Stimulated activated naive CD8-positive, alpha-beta T cell treated with anti-CD3 and anti-CD28 coated beads, Interleukin-15, amount 100 ng/mL, for 72 hours (primary cell): Measurements from ENCODE around the gene GLS2.
"Not testable (repeated sequence)": the region's sequence is repeated elsewhere in the genome, so short reads cannot be mapped to it uniquely, and the experiment has no call there.

Experiments
- ATAC-seq: fragments of 150-1000 bp; cut with Tn5 transposase; 2 replicates; pipeline ENCODE4 v1.10.0; 2021; ENCODE audit warnings: mild to moderate bottlenecking, moderate library complexity
- DNase-seq, 2 donors: peaks; one replicate each; pipeline ENCODE4 v3.0.0; 2021 to 2022
- H3K27ac Mint-ChIP-seq, 2 donors: one replicate each; pipeline ENCODE4 v1.8.0; 2022; ENCODE audit warnings: mild to moderate bottlenecking in 2 of 2, mixed read lengths in 2 of 2, moderate library complexity in 2 of 2
- H3K27me3 Mint-ChIP-seq: one replicate; pipeline ENCODE4 v1.8.0; 2022; ENCODE audit warnings: mixed read lengths
- H3K4me1 Mint-ChIP-seq: one replicate; pipeline ENCODE4 v1.8.0; 2022; ENCODE audit warnings: mild to moderate bottlenecking, mixed read lengths
- H3K4me3 Mint-ChIP-seq, 2 donors: one replicate each; pipeline ENCODE4 v1.8.0; 2022; ENCODE audit warnings: mild to moderate bottlenecking in 2 of 2, mixed read lengths in 2 of 2, moderate library complexity in 1 of 2
- H3K9me3 Mint-ChIP-seq, 2 donors: one replicate each; pipeline ENCODE4 v1.8.0; 2022; ENCODE audit warnings: mixed read lengths in 2 of 2

GLS2 gene

GRCh38 chr12:56488041-56488955, at the start of gene GLS2:
Gene GLS2 (minus strand): TSS chr12:56488161. CDS start chr12:56488118, 43 bp downstream.
- H3K4me3 Mint-ChIP-seq: peak within 1 kb of the TSS; percentile 87 to 96
- H3K27me3 Mint-ChIP-seq: peaks cover 51% of the 10 kb centered on the region
- ATAC-seq (peak; percentile 96), DNase-seq (peak; percentile 59 to 75)
- H3K9me3 Mint-ChIP-seq: peaks cover 6 to 7% of the 10 kb centered on the region in 2 donors
- peak within 1 kb of the TSS; percentile 82 to 90 for H3K27ac Mint-ChIP-seq
- H3K4me1 Mint-ChIP-seq: peaks cover 24% of the 10 kb centered on the region

GRCh38 chr12:56537546-56537945, 49.6 kb upstream of the GLS2 start:
- Mint-ChIP-seq H3K4me3 (no peak overlapping the region), H3K9me3 (no peaks in the 10 kb centered on the region), H3K27me3 (no peaks in the 10 kb centered on the region), H3K27ac (no peak overlapping the region), H3K4me1 (peaks cover 6% of the 10 kb centered on the region)
- no peak for DNase-seq
- no peak for ATAC-seq

GRCh38 chr12:56530390-56531055, 42.6 kb upstream of the GLS2 start:
- ATAC-seq (no peak), DNase-seq (no peak)
- no peak overlapping the region for H3K4me3 Mint-ChIP-seq
- H3K9me3 Mint-ChIP-seq: no peaks in the 10 kb centered on the region
- no peaks in the 10 kb centered on the region for H3K27me3 Mint-ChIP-seq
- H3K4me1 Mint-ChIP-seq: no peaks in the 10 kb centered on the region
- H3K27ac Mint-ChIP-seq: no peak overlapping the region

GRCh38 chr12:56529656-56530055, 41.7 kb upstream of the GLS2 start:
- Mint-ChIP-seq H3K4me3 (no peak overlapping the region), H3K27me3 (no peaks in the 10 kb centered on the region), H3K9me3 (no peaks in the 10 kb centered on the region), H3K4me1 (no peaks in the 10 kb centered on the region), H3K27ac (no peak overlapping the region)
- ATAC-seq: no peak
- no peak for DNase-seq

GRCh38 chr12:56528846-56529245, 40.9 kb upstream of the GLS2 start:
- H3K27ac Mint-ChIP-seq: no peak overlapping the region
- ATAC-seq: no peak

GRCh38 chr12:56522411-56523193, 34.6 kb upstream of the GLS2 start:
- H3K27ac Mint-ChIP-seq: peak overlapping the region; percentile 96 to 97
- H3K27me3 Mint-ChIP-seq: no peaks in the 10 kb centered on the region
- no peak for DNase-seq
- peaks cover 32% of the 10 kb centered on the region for H3K4me1 Mint-ChIP-seq
- no peaks in the 10 kb centered on the region for H3K9me3 Mint-ChIP-seq
- peak overlapping the region; percentile 96 to 98 for H3K4me3 Mint-ChIP-seq
- peak; percentile 71 for ATAC-seq

More at GRCh38 chr12:56528846-56529245, 40.9 kb upstream of the GLS2 start:
- no peak overlapping the region for H3K4me3 Mint-ChIP-seq
- no peak for DNase-seq
- no peaks in the 10 kb centered on the region for H3K4me1 Mint-ChIP-seq
- H3K27me3 Mint-ChIP-seq: no peaks in the 10 kb centered on the region
- H3K9me3 Mint-ChIP-seq: no peaks in the 10 kb centered on the region

GRCh38 chr12:56521590-56522371, 33.8 kb upstream of the GLS2 start, which contains the start of gene RBMS2:
Gene RBMS2 (plus strand): TSS chr12:56521820. CDS start chr12:56522024, 204 bp downstream.
- Mint-ChIP-seq H3K4me3 (peak within 1 kb of the TSS; percentile 96 to 98), H3K4me1 (peaks cover 32% of the 10 kb centered on the region), H3K27me3 (no peaks in the 10 kb centered on the region), H3K27ac (peak within 1 kb of the TSS; percentile 96 to 97), H3K9me3 (no peaks in the 10 kb centered on the region)
- ATAC-seq (peak; percentile 94), DNase-seq (peak; percentile 13 to 33)

GRCh38 chr12:56521209-56521589, 33.2 kb upstream of the GLS2 start:
- Mint-ChIP-seq H3K9me3 (no peaks in the 10 kb centered on the region), H3K27ac (no peak overlapping the region), H3K27me3 (no peaks in the 10 kb centered on the region), H3K4me3 (peak overlapping the region; percentile 96 to 98), H3K4me1 (peaks cover 32% of the 10 kb centered on the region)
- no peak for DNase-seq
- ATAC-seq: peak; percentile 7

GRCh38 chr12:56520506-56520905, 32.5 kb upstream of the GLS2 start:
- no peaks in the 10 kb centered on the region for H3K27me3 Mint-ChIP-seq
- no peak for DNase-seq
- no peaks in the 10 kb centered on the region for H3K9me3 Mint-ChIP-seq
- ATAC-seq: no peak
- peaks cover 32% of the 10 kb centered on the region for H3K4me1 Mint-ChIP-seq
- H3K27ac Mint-ChIP-seq: no peak overlapping the region
- H3K4me3 Mint-ChIP-seq: no peak overlapping the region

GRCh38 chr12:56520048-56520447, 32.1 kb upstream of the GLS2 start:
- Mint-ChIP-seq H3K27ac (no peak overlapping the region), H3K9me3 (no peaks in the 10 kb centered on the region), H3K4me1 (peaks cover 32% of the 10 kb centered on the region), H3K4me3 (no peak overlapping the region), H3K27me3 (no peaks in the 10 kb centered on the region)
- no peak for DNase-seq
- no peak for ATAC-seq

GRCh38 chr12:56518570-56518969, 30.6 kb upstream of the GLS2 start:
- Mint-ChIP-seq H3K4me3 (no peak overlapping the region), H3K27me3 (no peaks in the 10 kb centered on the region), H3K9me3 (no peaks in the 10 kb centered on the region), H3K27ac (no peak overlapping the region), H3K4me1 (peaks cover 32% of the 10 kb centered on the region)
- no peak for ATAC-seq
- no peak for DNase-seq

- Mint-ChIP-seq H3K27ac (no peak overlapping the region), H3K4me1 (peaks cover 28% of the 10 kb centered on the region), H3K9me3 (no peaks in the 10 kb centered on the region), H3K27me3 (no peaks in the 10 kb centered on the region), H3K4me3 (no peak overlapping the region)
- ATAC-seq (no peak), DNase-seq (no peak)
Measured at GRCh38 chr12:56517854-56518253, 29.9 kb upstream of the GLS2 start.

- peaks cover 13% of the 10 kb centered on the region for H3K27me3 Mint-ChIP-seq
- DNase-seq, H3K27ac Mint-ChIP-seq: not testable (repeated sequence)
Measured at GRCh38 chr12:56514014-56514318, 26.0 kb upstream of the GLS2 start.

GRCh38 chr12:56510786-56511185, 22.8 kb upstream of the GLS2 start:
- no peaks in the 10 kb centered on the region for H3K4me1 Mint-ChIP-seq
- H3K27ac Mint-ChIP-seq: no peak overlapping the region
- H3K9me3 Mint-ChIP-seq: no peaks in the 10 kb centered on the region
- no peak overlapping the region for H3K4me3 Mint-ChIP-seq
- peaks cover 13% of the 10 kb centered on the region for H3K27me3 Mint-ChIP-seq
- DNase-seq (no peak), ATAC-seq (no peak)

More at GRCh38 chr12:56514014-56514318, 26.0 kb upstream of the GLS2 start:
- ATAC-seq, H3K4me3 Mint-ChIP-seq, H3K9me3 Mint-ChIP-seq, H3K4me1 Mint-ChIP-seq: not testable (repeated sequence)

- Mint-ChIP-seq H3K27me3 (peaks cover 23% of the 10 kb centered on the region), H3K4me1 (peaks cover 19% of the 10 kb centered on the region)
- not testable (repeated sequence) for DNase-seq, H3K9me3 Mint-ChIP-seq, ATAC-seq, H3K27ac Mint-ChIP-seq, H3K4me3 Mint-ChIP-seq
Measured at GRCh38 chr12:56499879-56500278, 11.9 kb upstream of the GLS2 start.
